Hepatic stellate cell (primary cell): ENCODE data around the gene RRM1.
A peak's percentile ranks its signal among the peaks of the same experiment; 100 is the strongest.

Experiments
- DNase-seq: peaks from one replicate; pipeline ENCODE4 v3.0.0; 2011; ENCODE audit warnings: low spot score

The RRM1 gene

GRCh38 chr11:4187055-4187988, 92.7 kb downstream of the RRM1 start:
- peak; percentile 85 for DNase-seq
